Nephron progenitor cell (in vitro differentiated cells): Measurements from ENCODE around the gene PLCH2.

Experiments
- DNase-seq: peaks from one replicate; pipeline ENCODE4 v3.0.0; 2021
- H3K27ac Mint-ChIP-seq: 2 replicates; pipeline ENCODE4 v1.8.0; 2021; ENCODE audit warnings: mild to moderate bottlenecking, moderate library complexity, mixed read lengths
- H3K27me3 Mint-ChIP-seq: 2 replicates; pipeline ENCODE4 v1.8.0; 2021; ENCODE audit warnings: mild to moderate bottlenecking, low read depth, mixed read lengths; ENCODE audit not compliant: poor library complexity
- H3K36me3 Mint-ChIP-seq: 2 replicates; pipeline ENCODE4 v1.8.0; 2021; ENCODE audit warnings: low read depth, mixed read lengths
- H3K4me1 Mint-ChIP-seq: 2 replicates; pipeline ENCODE4 v1.8.0; 2021; ENCODE audit warnings: mixed read lengths
- H3K4me3 Mint-ChIP-seq: 2 replicates; pipeline ENCODE4 v1.8.0; 2021; ENCODE audit warnings: mild to moderate bottlenecking, moderate library complexity, mixed read lengths
- H3K9me3 Mint-ChIP-seq: 2 replicates; pipeline ENCODE4 v1.8.0; 2021; ENCODE audit warnings: mild to moderate bottlenecking, moderate library complexity, mixed read lengths
- CTCF ChIP-seq: fragments of 200-600 bp; sonication (generic); IDR thresholded peaks from 2 replicates; pipeline ENCODE4 v1.5.0; 2021; ENCODE audit warnings: antibody characterized with exemption

PLCH2 gene

DNA sequence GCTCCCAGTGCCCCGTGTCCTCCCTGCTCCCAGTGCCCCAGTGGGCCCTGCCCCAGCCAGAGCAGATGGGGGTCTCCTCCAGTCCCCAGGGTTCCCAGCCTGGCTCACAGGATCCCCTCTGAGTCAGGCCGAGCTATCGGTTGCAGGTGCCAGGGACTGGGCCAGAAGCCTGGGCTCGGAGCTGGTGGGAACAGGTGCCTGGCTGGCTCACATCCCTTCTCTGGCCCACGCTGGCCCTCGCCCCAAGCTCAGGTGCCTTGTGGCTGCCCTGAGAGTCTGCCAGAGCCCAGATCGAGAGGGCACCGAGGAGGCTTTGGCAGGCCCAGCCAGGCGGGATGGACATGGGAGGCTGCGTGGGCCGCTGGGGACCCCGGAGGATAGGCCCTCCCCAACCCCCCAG, 18.9 kb downstream of the PLCH2 start:
- no peaks in the 10 kb centered on the region for H3K36me3 Mint-ChIP-seq
- H3K27ac Mint-ChIP-seq, result no peak overlapping the region
- no peak for TF ChIP-seq CTCF
- peaks cover 8% of the 10 kb centered on the region for H3K27me3 Mint-ChIP-seq
- no peaks in the 10 kb centered on the region for H3K9me3 Mint-ChIP-seq
- peaks cover 17% of the 10 kb centered on the region for H3K4me1 Mint-ChIP-seq
- no peak overlapping the region for H3K4me3 Mint-ChIP-seq
- no peak for DNase-seq

- H3K27me3 Mint-ChIP-seq, result peaks cover 8% of the 10 kb centered on the region
- no peak for DNase-seq
- peaks cover 17% of the 10 kb centered on the region for H3K4me1 Mint-ChIP-seq
- H3K4me3 Mint-ChIP-seq, result no peak overlapping the region
- no peaks in the 10 kb centered on the region for H3K9me3 Mint-ChIP-seq
- H3K27ac Mint-ChIP-seq, result no peak overlapping the region
- TF ChIP-seq CTCF, result no peak
- no peaks in the 10 kb centered on the region for H3K36me3 Mint-ChIP-seq
These were observed 19.5 kb downstream of the PLCH2 start for GRCh38 chr1:2495546-2495945.

DNA sequence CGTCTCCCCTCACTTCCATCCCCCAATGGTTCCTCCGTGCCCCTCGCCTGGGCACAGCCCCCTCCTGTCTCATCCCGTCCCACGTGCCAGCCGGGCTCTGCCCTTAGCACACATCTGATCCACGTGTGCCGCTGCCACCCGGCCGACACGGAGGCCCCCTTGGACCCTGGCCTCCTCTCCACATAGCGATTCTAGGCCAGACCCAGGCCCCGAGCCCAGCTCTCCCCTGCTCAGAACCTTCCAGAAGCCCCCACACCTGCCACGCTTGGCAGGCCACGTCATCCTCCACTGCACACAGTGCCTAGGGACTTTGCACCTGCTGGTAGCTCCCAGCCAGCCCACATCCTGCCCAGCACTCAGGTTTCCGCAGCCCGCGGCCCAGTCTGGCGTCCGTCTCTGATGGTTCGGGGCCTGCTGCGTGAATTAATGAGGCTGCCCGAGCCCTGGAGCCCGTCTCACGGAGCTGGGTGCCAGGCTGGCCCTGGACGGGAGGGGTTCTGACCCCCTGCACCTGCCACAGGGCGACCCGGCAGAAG, 20.1 kb downstream of the PLCH2 start:
- no peaks in the 10 kb centered on the region for H3K9me3 Mint-ChIP-seq
- H3K4me3 Mint-ChIP-seq, result no peak overlapping the region
- TF ChIP-seq CTCF, result no peak
- peaks cover 17% of the 10 kb centered on the region for H3K4me1 Mint-ChIP-seq
- peaks cover 8% of the 10 kb centered on the region for H3K27me3 Mint-ChIP-seq
- H3K27ac Mint-ChIP-seq, result no peak overlapping the region
- no peaks in the 10 kb centered on the region for H3K36me3 Mint-ChIP-seq
- DNase-seq, result no peak

DNA sequence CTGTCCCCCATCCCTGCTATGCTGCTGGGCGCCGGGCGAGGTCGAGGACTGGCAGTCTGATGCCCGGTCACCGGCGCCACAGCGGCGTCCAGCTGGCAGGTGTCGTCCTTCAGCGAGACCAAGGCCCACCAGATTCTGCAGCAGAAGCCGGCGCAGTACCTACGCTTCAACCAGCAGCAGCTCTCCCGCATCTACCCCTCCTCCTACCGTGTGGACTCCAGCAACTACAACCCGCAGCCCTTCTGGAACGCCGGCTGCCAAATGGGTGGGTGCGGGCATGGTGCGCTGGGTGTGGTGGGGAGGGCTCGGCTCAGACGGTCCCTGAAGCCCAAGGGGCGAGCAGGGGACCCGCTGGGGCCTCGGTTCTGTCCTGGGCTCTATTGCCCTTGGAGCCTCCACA, 20.7 kb downstream of the PLCH2 start:
- H3K4me3 Mint-ChIP-seq, result no peak overlapping the region
- H3K27ac Mint-ChIP-seq, result no peak overlapping the region
- no peak for TF ChIP-seq CTCF
- H3K27me3 Mint-ChIP-seq, result peaks cover 8% of the 10 kb centered on the region
- H3K9me3 Mint-ChIP-seq, result no peaks in the 10 kb centered on the region
- no peak for DNase-seq
- H3K4me1 Mint-ChIP-seq, result peaks cover 17% of the 10 kb centered on the region
- H3K36me3 Mint-ChIP-seq, result no peaks in the 10 kb centered on the region

- no peak overlapping the region for H3K27ac Mint-ChIP-seq
- no peaks in the 10 kb centered on the region for H3K9me3 Mint-ChIP-seq
- H3K4me3 Mint-ChIP-seq, result no peak overlapping the region
- peaks cover 16% of the 10 kb centered on the region for H3K4me1 Mint-ChIP-seq
- TF ChIP-seq CTCF, result no peak
- DNase-seq, result no peak
- H3K36me3 Mint-ChIP-seq, result no peaks in the 10 kb centered on the region
- H3K27me3 Mint-ChIP-seq, result peaks cover 5% of the 10 kb centered on the region
These were observed 21.8 kb downstream of the PLCH2 start for GRCh38 chr1:2497891-2498290.

GRCh38 chr1:2498648-2499047, 22.6 kb downstream of the PLCH2 start:
- H3K27me3 Mint-ChIP-seq, result peaks cover 5% of the 10 kb centered on the region
- H3K9me3 Mint-ChIP-seq, result no peaks in the 10 kb centered on the region
- no peak overlapping the region for H3K4me3 Mint-ChIP-seq
- DNase-seq, result no peak
- TF ChIP-seq CTCF, result no peak
- H3K36me3 Mint-ChIP-seq, result no peaks in the 10 kb centered on the region
- peaks cover 9% of the 10 kb centered on the region for H3K4me1 Mint-ChIP-seq
- no peak overlapping the region for H3K27ac Mint-ChIP-seq
